Calu3 (cell line): ENCODE measurements around the gene MLLT10. TPM values are rescaled to one million over a fixed set of nuclear protein-coding genes. Genes with fewer than 3 reads are reported as not detected.
"Not testable (repeated sequence)": the region's sequence is repeated elsewhere in the genome, so short reads cannot be mapped to it uniquely, and the experiment has no call there.

Experiments
- BruUV-seq: library from RNA; stranded (reverse); fragments of 400-500 nt; replicated peaks from 2 replicates; lab custom pipeline; 2021; lab: Mats Ljungman, UMichigan
- CTCF ChIA-PET: fragments of 300-600 bp; sonication (Branson Sonifier 250); formaldehyde crosslinking; loops from one replicate; lab custom pipeline; 2022; ENCODE audit warnings: antibody characterized with exemption; lab: Charles Lee
- DNase-seq: peaks from one replicate; pipeline ENCODE4 v3.0.0; 2022
- H3K27ac Mint-ChIP-seq: one replicate; pipeline ENCODE4 v1.8.0; 2022; ENCODE audit warnings: mixed read lengths; ENCODE audit not compliant: unreplicated experiment
- H3K27me3 Mint-ChIP-seq: one replicate; pipeline ENCODE4 v1.8.0; 2022; ENCODE audit warnings: mixed read lengths; ENCODE audit not compliant: unreplicated experiment
- H3K36me3 Mint-ChIP-seq: one replicate; pipeline ENCODE4 v1.8.0; 2022; ENCODE audit warnings: mild to moderate bottlenecking, moderate library complexity, mixed read lengths; ENCODE audit not compliant: insufficient read depth, unreplicated experiment
- H3K4me1 Mint-ChIP-seq: one replicate; pipeline ENCODE4 v1.8.0; 2022; ENCODE audit warnings: mild to moderate bottlenecking, low read depth, mixed read lengths; ENCODE audit not compliant: unreplicated experiment
- H3K4me3 Mint-ChIP-seq: one replicate; pipeline ENCODE4 v1.8.0; 2022; ENCODE audit warnings: mild to moderate bottlenecking, low read depth, moderate library complexity, mixed read lengths; ENCODE audit not compliant: unreplicated experiment
- H3K9me3 Mint-ChIP-seq: one replicate; pipeline ENCODE4 v1.8.0; 2022; ENCODE audit warnings: low read depth, mixed read lengths; ENCODE audit not compliant: unreplicated experiment
- CTCF ChIP-seq: fragments of 200-600 bp; IDR thresholded peaks from one replicate; pipeline ENCODE4 v1.8.0; 2022; ENCODE audit warnings: antibody characterized with exemption; ENCODE audit not compliant: unreplicated experiment
- intact Hi-C: fragments of 100-400 bp; cut with micrococcal nuclease; formaldehyde crosslinking; loops from one replicate; pipeline ENCODE4 v1.10.0; 2022; ENCODE audit not compliant: unreplicated experiment
- total RNA-seq: library from RNA; stranded (reverse); gene quantifications from 2 replicates; pipeline ENCODE4 v1.2.3, GENCODE V29; 2022

The MLLT10 gene
- total RNA-seq, 1 experiment from 2014 or later, result 34.7 TPM

DNA sequence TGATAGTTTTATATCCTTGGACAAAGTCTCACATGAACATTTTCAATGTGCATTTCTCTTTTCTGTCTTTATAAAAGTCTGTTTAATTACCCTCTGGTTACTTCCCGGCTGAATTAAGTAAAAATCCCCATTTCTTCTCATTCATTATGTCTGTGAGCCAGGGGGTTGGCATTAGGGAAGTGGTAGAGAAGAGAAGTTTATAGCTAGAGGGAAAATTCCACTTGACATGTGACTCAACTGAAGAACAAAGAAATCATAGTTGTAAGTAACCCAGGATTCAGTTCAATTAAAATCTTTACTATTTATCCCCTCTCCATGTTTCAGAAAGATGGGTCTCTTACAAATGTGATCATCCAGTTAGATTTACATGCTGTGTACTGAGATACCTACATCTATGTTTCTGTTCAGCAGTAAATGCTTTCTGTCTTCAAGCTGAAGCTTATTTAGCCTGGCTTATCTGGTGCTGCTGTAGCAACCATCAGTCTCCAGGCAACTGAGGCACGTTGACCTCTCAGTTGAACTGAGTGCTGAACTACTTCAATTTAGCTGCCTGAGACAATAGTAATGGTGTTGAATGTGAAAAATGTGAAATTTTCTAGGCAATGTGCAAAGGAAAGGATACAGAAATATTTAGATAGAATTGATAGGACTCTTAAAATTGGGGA lies 181.6 kb downstream of the MLLT10 start:
- BruUV-seq, result no TSS peak
- Mint-ChIP-seq H3K27ac (peak overlapping the region; percentile 60), H3K27me3 (no peaks in the 10 kb centered on the region), H3K4me1 (peaks cover 12% of the 10 kb centered on the region), H3K4me3 (no peak overlapping the region), H3K9me3 (no peaks in the 10 kb centered on the region), H3K36me3 (peaks cover 14% of the 10 kb centered on the region)
- intact Hi-C loops, result no loop called here
- CTCF ChIA-PET, result interaction anchor here (0.7 to 1.2 kb wide), 2 partner anchors 9 to 864 kb away, joined by 3 to 8 read pairs; no protein-coding TSS in a partner anchor
- no peak for TF ChIP-seq CTCF
- DNase-seq, result no peak

GRCh38 chr10:21717437-21718054 lies 183.5 kb downstream of the MLLT10 start:
- H3K27ac Mint-ChIP-seq, CTCF ChIA-PET, BruUV-seq, H3K9me3 Mint-ChIP-seq, H3K27me3 Mint-ChIP-seq, H3K4me3 Mint-ChIP-seq, DNase-seq, intact Hi-C loops: not testable (repeated sequence)
- Mint-ChIP-seq H3K4me1 (peaks cover 12% of the 10 kb centered on the region), H3K36me3 (peaks cover 10% of the 10 kb centered on the region)

DNA sequence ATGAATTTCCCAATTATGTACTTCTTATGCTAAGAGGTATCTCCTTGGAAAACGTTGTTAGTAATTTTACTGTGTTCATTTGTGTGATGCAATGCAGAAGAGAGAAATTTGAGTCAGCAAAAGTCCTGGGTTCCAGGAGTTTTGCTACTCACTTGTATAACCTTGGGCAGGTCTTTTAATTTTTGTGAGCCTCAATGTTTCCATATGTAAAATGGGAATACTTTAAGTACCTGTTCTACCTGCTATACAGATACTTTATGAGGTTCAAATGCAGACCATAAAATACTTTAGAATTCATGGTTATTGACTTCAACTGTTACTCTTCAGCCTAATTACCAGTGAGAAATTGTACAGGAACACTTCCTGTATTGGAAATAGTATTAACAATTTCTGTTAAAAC lies 185.5 kb downstream of the MLLT10 start:
- no peaks in the 10 kb centered on the region for H3K9me3 Mint-ChIP-seq
- CTCF ChIA-PET, result interaction anchor here (0.6 kb wide), 1 partner anchor 363 kb away, joined by 3 read pairs; no protein-coding TSS in a partner anchor
- no peak overlapping the region for H3K4me3 Mint-ChIP-seq
- H3K27ac Mint-ChIP-seq, result no peak overlapping the region
- BruUV-seq, result no TSS peak
- no peaks in the 10 kb centered on the region for H3K27me3 Mint-ChIP-seq
- intact Hi-C loops, result no loop called here
- no peak for TF ChIP-seq CTCF
- H3K36me3 Mint-ChIP-seq, result peaks cover 1% of the 10 kb centered on the region
- DNase-seq, result no peak
- H3K4me1 Mint-ChIP-seq, result peaks cover 18% of the 10 kb centered on the region

DNA sequence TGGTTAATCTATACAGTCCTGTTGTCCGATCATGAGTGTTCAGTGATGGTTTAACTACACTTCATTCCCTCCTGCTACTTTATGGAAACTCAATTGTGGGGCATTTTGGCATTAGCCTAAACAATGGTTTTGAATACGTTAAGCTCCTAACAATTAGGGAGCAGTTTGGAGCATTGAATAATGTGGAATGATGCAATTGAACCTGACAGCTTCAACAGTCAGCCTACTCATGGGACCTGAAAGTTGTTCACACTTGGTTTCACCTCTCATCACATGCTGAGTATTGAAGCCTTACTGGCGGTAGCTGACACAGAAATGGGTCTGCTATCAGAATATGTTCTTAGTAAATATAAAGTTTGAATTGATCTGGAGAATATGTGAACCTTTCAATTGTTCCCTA lies 186.1 kb downstream of the MLLT10 start:
- no TSS peak for BruUV-seq

More for the DNA sequence above, 186.1 kb downstream of the MLLT10 start:
- no peak for DNase-seq
- H3K4me3 Mint-ChIP-seq, result no peak overlapping the region
- H3K9me3 Mint-ChIP-seq, result no peaks in the 10 kb centered on the region
- TF ChIP-seq CTCF, result no peak
- H3K27ac Mint-ChIP-seq, result no peak overlapping the region
- peaks cover 6% of the 10 kb centered on the region for H3K36me3 Mint-ChIP-seq
- CTCF ChIA-PET, result interaction anchor here (0.6 kb wide), 1 partner anchor 363 kb away, joined by 3 read pairs; no protein-coding TSS in a partner anchor
- intact Hi-C loops, result loop anchor here (5.0 to 10.0 kb wide), 2 partner anchors 207 to 435 kb away; no protein-coding TSS in a partner anchor
- no peaks in the 10 kb centered on the region for H3K27me3 Mint-ChIP-seq
- peaks cover 20% of the 10 kb centered on the region for H3K4me1 Mint-ChIP-seq
